ENCODE results near the gene APEX1. TPM values are rescaled to one million over a fixed set of nuclear protein-coding genes. Genes with fewer than 3 reads are reported as not detected.
A peak's percentile ranks its signal among the peaks of the same experiment; 100 is the strongest.

Gene APEX1
- polyA plus RNA-seq, 1 of the 3 experiments (the other 2 are of a cell fraction) = 279 TPM

- Histone ChIP-seq H3K9ac (peak overlapping the region; percentile 85), H3K79me2 (ENCODE audit: insufficient read depth) (peaks cover 41% of the 10 kb centered on the region), H3K27ac (ENCODE audit: low read depth in 2 of 2, low read length in 1 of 2) (peak overlapping the region; percentile 67 to 77; a peak in 3 of 4 replicates), H3K9me3 (no peaks in the 10 kb centered on the region), H3K36me3 (replicated peaks in 1 of 2; ENCODE audit: control insufficient read depth in 1 of 2, insufficient read depth in 2 of 2, low read length in 1 of 2) (peaks cover 38 to 43% of the 10 kb centered on the region in 2 experiments), H3K4me3 (ENCODE audit: low read depth in 2 of 2, low read length in 1 of 2) (peak overlapping the region; percentile 81 to 92), H2AFZ (ENCODE audit: low read depth) (peak overlapping the region; percentile 24; the same call in 1 of the 2 replicates), H3K4me1 (ENCODE audit: control insufficient read depth in 1 of 2, insufficient read depth in 2 of 2, low read depth in 1 of 2, low read length in 1 of 2) (peaks cover 9 to 21% of the 10 kb centered on the region in 2 experiments; a peak in 3 of 4 replicates), H3K27me3 (ENCODE audit: insufficient read depth) (no peaks in the 10 kb centered on the region), H4K20me1 (ENCODE audit: insufficient read depth) (no peaks in the 10 kb centered on the region), H3K9me2 (no peaks in the 10 kb centered on the region), H3K4me2 (peak overlapping the region; percentile 90), H3F3A (replicated peaks; ENCODE audit: insufficient read depth) (peaks cover 17% of the 10 kb centered on the region)
- 11% methylated on average over 13 of the region's 32 CpGs for WGBS (ENCODE audit: low lambda C conversion rate)
- ChIA-PET POLR2A (interaction anchor here (1.1 to 1.7 kb wide), 3 partner anchors 10 to 117 kb away, joined by 4 to 14 read pairs (median 10); partner anchors contain the start of genes PARP2, PNP and TEP1), CTCF (interaction anchor here (0.5 to 1.5 kb wide), 2 partner anchors 127 to 133 kb away, joined by 3 read pairs; no protein-coding TSS in a partner anchor)
- no peak for TF ChIP-seq RFX5 (IDR thresholded peaks at IDR 0.05; ENCODE audit: low read length)
- no peak for TF ChIP-seq FOXM1 (IDR thresholded peaks at IDR 0.05; ENCODE audit: low read depth)
- DNase-seq = no peak
These were observed 5.6 kb downstream of the APEX1 start for GRCh38 chr14:20460458-20461224.

GRCh38 chr14:20461225-20462141 is 6.5 kb downstream of the APEX1 start, which contains the start of gene PIP4P1:
TSS of gene PIP4P1 (minus strand) at chr14:20461434. CDS start at chr14:20461325, 109 bp downstream.
- WGBS (ENCODE audit: low lambda C conversion rate) = under 1% methylated on average over 26 of the region's 67 CpGs
- Histone ChIP-seq H2AFZ (ENCODE audit: low read depth) (peak within 1 kb of the TSS; percentile 86), H3K36me3 (replicated peaks in 1 of 2; ENCODE audit: control insufficient read depth in 1 of 2, insufficient read depth in 2 of 2, low read length in 1 of 2) (peaks cover 35 to 36% of the 10 kb centered on the region in 2 experiments), H3K79me2 (ENCODE audit: insufficient read depth) (peaks cover 33% of the 10 kb centered on the region), H3K9me3 (no peaks in the 10 kb centered on the region), H3K27ac (ENCODE audit: low read depth in 2 of 2, low read length in 1 of 2) (peak within 1 kb of the TSS; percentile 67 to 82), H3K4me2 (peak within 1 kb of the TSS; percentile 90), H3K4me1 (ENCODE audit: control insufficient read depth in 1 of 2, insufficient read depth in 2 of 2, low read depth in 1 of 2, low read length in 1 of 2) (peaks cover 9 to 19% of the 10 kb centered on the region in 2 experiments; a peak in 3 of 4 replicates), H3K9me2 (no peaks in the 10 kb centered on the region), H3K9ac (peak within 1 kb of the TSS; percentile 85), H3F3A (replicated peaks; ENCODE audit: insufficient read depth) (peaks cover 13% of the 10 kb centered on the region), H3K27me3 (ENCODE audit: insufficient read depth) (no peaks in the 10 kb centered on the region; the same call in 1 of the 2 replicates), H3K4me3 (ENCODE audit: low read depth in 2 of 2, low read length in 1 of 2) (peak within 1 kb of the TSS; percentile 81 to 92), H4K20me1 (ENCODE audit: insufficient read depth) (no peaks in the 10 kb centered on the region)
- ChIA-PET CTCF (interaction anchor here (0.5 to 1.5 kb wide), 4 partner anchors 45 to 643 kb away, joined by 3 read pairs; no protein-coding TSS in a partner anchor), POLR2A (interaction anchor here (1.1 to 1.7 kb wide), 3 partner anchors 9 to 118 kb away, joined by 4 to 14 read pairs (median 10); partner anchors contain the start of genes PARP2, PNP and TEP1)
- peak; percentile 92 for DNase-seq
- peak; percentile 70 for TF ChIP-seq IRF3 (IDR thresholded peaks at IDR 0.05; ENCODE audit: low read depth, low read length)
- peak; percentile 57; the same call in 1 of the 2 replicates for TF ChIP-seq FOXM1 (IDR thresholded peaks at IDR 0.05; ENCODE audit: low read depth)
- peak; percentile 99 for TF ChIP-seq USF2 (IDR thresholded peaks at IDR 0.05; ENCODE audit: borderline replicate concordance, low read depth, low read length)
- peak; percentile 97 for TF ChIP-seq MAX (IDR thresholded peaks at IDR 0.05; ENCODE audit: low read depth)
- TF ChIP-seq FOXJ3 (CRISPR knock-in tag; IDR thresholded peaks at IDR 0.05) = no peak
- no peak for TF ChIP-seq JUND (IDR thresholded peaks at IDR 0.05)
- TF ChIP-seq RCOR1 (IDR thresholded peaks at IDR 0.05; ENCODE audit: low read length) = peak; percentile 26; the same call in 1 of the 2 replicates
- no peak for TF ChIP-seq FOSL2 (IDR thresholded peaks at IDR 0.05; ENCODE audit: borderline replicate concordance, low read depth)
- TF ChIP-seq EZH2phosphoT487 (IDR thresholded peaks at IDR 0.05; ENCODE audit: borderline replicate concordance, low read depth) = no peak
- no peak for TF ChIP-seq GABPA (IDR thresholded peaks at IDR 0.05; ENCODE audit: low read depth)
- TF ChIP-seq NFIC (IDR thresholded peaks at IDR 0.05; ENCODE audit: borderline replicate concordance) = no peak
- TF ChIP-seq RFX5 (IDR thresholded peaks at IDR 0.05; ENCODE audit: low read length) = peak; percentile 86
- TF ChIP-seq SMC3 (IDR thresholded peaks at IDR 0.05; ENCODE audit: low read depth, low read length) = no peak
- TF ChIP-seq ZBTB33 (IDR thresholded peaks at IDR 0.05; ENCODE audit: borderline replicate concordance, low read depth) = no peak
- peak; percentile 42; the same call in 1 of the 2 replicates for TF ChIP-seq YY1 (IDR thresholded peaks at IDR 0.05; ENCODE audit: low read depth)
- TF ChIP-seq TAF1 (IDR thresholded peaks at IDR 0.05; ENCODE audit: borderline replicate concordance, low read depth, low read length) = peak; percentile 56; the same call in 1 of the 2 replicates
- no peak for TF ChIP-seq RXRA (IDR thresholded peaks at IDR 0.05; ENCODE audit: borderline replicate concordance, low read depth)

Measured in SK-N-SH (cell line).